ENCODE measurements around the gene GOLGA8T.
"Not testable (repeated sequence)": the region's sequence is repeated elsewhere in the genome, so short reads cannot be mapped to it uniquely, and the experiment has no call there.

DNA sequence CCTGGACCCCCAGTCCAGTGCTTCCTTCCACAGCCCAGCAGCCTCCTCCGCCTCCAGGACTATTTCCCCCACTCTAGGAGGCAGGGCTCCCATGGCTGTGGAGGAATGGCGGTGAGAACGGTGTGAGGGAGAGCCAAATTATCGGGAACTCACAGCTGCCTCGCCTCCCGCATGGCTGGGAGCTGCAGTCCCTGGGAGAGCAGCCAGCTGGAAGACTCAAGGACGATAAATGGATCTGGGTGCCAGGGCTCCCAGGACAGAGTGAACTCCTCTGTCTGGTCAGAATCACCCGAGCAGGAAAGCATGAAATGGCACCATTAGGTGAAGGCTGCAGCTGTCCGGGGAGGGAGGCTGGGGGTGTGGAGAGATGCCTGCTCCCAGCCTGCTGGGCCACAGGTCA, 32.6 kb downstream of the GOLGA8T start:
- TF ChIP-seq, protein P1, sequence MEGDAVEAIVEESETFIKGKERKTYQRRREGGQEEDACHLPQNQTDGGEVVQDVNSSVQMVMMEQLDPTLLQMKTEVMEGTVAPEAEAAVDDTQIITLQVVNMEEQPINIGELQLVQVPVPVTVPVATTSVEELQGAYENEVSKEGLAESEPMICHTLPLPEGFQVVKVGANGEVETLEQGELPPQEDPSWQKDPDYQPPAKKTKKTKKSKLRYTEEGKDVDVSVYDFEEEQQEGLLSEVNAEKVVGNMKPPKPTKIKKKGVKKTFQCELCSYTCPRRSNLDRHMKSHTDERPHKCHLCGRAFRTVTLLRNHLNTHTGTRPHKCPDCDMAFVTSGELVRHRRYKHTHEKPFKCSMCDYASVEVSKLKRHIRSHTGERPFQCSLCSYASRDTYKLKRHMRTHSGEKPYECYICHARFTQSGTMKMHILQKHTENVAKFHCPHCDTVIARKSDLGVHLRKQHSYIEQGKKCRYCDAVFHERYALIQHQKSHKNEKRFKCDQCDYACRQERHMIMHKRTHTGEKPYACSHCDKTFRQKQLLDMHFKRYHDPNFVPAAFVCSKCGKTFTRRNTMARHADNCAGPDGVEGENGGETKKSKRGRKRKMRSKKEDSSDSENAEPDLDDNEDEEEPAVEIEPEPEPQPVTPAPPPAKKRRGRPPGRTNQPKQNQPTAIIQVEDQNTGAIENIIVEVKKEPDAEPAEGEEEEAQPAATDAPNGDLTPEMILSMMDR (IDR thresholded peaks at IDR 0.05 in 2 of 3, conservative IDR thresholded peaks at IDR 0.05 in 1 of 3; ENCODE audit: borderline replicate concordance in 1 of 3, insufficient read depth in 1 of 3, low read depth in 2 of 3, low read length in 2 of 3), result not testable (repeated sequence)
- TF ChIP-seq SP1 (IDR thresholded peaks at IDR 0.05; ENCODE audit: low read depth); JUND (IDR thresholded peaks at IDR 0.05); POLR2AphosphoS5 (IDR thresholded peaks at IDR 0.05; ENCODE audit: low read depth, low read length); POLR2A (IDR thresholded peaks at IDR 0.05; ENCODE audit: borderline replicate concordance, extremely low read depth, insufficient read depth, insufficient read length); YY1 (IDR thresholded peaks at IDR 0.05; ENCODE audit: extremely low read depth, insufficient replicate concordance, low read depth, low read length); SRF (IDR thresholded peaks at IDR 0.05; ENCODE audit: low read depth); EZH2phosphoT487 (IDR thresholded peaks at IDR 0.05; ENCODE audit: borderline replicate concordance); ZNF274 (IDR thresholded peaks at IDR 0.05; ENCODE audit: low read depth, low read length): not testable (repeated sequence)
- TF ChIP-seq, protein P2, sequence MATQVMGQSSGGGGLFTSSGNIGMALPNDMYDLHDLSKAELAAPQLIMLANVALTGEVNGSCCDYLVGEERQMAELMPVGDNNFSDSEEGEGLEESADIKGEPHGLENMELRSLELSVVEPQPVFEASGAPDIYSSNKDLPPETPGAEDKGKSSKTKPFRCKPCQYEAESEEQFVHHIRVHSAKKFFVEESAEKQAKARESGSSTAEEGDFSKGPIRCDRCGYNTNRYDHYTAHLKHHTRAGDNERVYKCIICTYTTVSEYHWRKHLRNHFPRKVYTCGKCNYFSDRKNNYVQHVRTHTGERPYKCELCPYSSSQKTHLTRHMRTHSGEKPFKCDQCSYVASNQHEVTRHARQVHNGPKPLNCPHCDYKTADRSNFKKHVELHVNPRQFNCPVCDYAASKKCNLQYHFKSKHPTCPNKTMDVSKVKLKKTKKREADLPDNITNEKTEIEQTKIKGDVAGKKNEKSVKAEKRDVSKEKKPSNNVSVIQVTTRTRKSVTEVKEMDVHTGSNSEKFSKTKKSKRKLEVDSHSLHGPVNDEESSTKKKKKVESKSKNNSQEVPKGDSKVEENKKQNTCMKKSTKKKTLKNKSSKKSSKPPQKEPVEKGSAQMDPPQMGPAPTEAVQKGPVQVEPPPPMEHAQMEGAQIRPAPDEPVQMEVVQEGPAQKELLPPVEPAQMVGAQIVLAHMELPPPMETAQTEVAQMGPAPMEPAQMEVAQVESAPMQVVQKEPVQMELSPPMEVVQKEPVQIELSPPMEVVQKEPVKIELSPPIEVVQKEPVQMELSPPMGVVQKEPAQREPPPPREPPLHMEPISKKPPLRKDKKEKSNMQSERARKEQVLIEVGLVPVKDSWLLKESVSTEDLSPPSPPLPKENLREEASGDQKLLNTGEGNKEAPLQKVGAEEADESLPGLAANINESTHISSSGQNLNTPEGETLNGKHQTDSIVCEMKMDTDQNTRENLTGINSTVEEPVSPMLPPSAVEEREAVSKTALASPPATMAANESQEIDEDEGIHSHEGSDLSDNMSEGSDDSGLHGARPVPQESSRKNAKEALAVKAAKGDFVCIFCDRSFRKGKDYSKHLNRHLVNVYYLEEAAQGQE (IDR thresholded peaks at IDR 0.05; ENCODE audit: low read depth), result not testable (repeated sequence)
- TF ChIP-seq, protein P3, sequence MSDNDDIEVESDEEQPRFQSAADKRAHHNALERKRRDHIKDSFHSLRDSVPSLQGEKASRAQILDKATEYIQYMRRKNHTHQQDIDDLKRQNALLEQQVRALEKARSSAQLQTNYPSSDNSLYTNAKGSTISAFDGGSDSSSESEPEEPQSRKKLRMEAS (IDR thresholded peaks at IDR 0.05), result not testable (repeated sequence)

All from HCT116 (cell line).